Neural progenitor cell (in vitro differentiated cells): ENCODE results near the gene ZNF813.
"Not testable (repeated sequence)": the region's sequence is repeated elsewhere in the genome, so short reads cannot be mapped to it uniquely, and the experiment has no call there.

ENCODE experiments used
- EZH2 ChIP-seq: fragments of 200-600 bp; sonication (generic); IDR thresholded peaks from 2 replicates; pipeline ENCODE4 v1.6.1; 2017; ENCODE audit warnings: antibody characterized with exemption, mild to moderate bottlenecking, moderate library complexity
- TF ChIP-seq, protein P1 (sequence below): fragments of 200-600 bp; sonication (generic); IDR thresholded peaks from 2 replicates; pipeline ENCODE4 v1.5.1; 2017; ENCODE audit warnings: antibody characterized with exemption, mild to moderate bottlenecking

GRCh38 chr19:53475470-53475869, 7.9 kb downstream of the ZNF813 start:
- TF ChIP-seq, protein P1, sequence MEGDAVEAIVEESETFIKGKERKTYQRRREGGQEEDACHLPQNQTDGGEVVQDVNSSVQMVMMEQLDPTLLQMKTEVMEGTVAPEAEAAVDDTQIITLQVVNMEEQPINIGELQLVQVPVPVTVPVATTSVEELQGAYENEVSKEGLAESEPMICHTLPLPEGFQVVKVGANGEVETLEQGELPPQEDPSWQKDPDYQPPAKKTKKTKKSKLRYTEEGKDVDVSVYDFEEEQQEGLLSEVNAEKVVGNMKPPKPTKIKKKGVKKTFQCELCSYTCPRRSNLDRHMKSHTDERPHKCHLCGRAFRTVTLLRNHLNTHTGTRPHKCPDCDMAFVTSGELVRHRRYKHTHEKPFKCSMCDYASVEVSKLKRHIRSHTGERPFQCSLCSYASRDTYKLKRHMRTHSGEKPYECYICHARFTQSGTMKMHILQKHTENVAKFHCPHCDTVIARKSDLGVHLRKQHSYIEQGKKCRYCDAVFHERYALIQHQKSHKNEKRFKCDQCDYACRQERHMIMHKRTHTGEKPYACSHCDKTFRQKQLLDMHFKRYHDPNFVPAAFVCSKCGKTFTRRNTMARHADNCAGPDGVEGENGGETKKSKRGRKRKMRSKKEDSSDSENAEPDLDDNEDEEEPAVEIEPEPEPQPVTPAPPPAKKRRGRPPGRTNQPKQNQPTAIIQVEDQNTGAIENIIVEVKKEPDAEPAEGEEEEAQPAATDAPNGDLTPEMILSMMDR, result not testable (repeated sequence)
- not testable (repeated sequence) for TF ChIP-seq EZH2
